ENCODE data around the gene ANTKMT. TPM values are rescaled to one million over a fixed set of nuclear protein-coding genes. Genes with fewer than 3 reads are reported as not detected.

The ANTKMT gene, protein sequence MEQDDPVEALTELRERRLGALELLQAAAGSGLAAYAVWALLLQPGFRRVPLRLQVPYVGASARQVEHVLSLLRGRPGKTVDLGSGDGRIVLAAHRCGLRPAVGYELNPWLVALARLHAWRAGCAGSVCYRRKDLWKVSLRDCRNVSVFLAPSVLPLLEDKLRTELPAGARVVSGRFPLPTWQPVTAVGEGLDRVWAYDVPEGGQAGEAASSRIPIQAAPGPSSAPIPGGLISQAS
- 24.9 and 31.5 TPM in 2 replicates for total RNA-seq
- 4.5 and 6.1 TPM in 2 replicates for polyA plus RNA-seq
- 19.8 and 26.4 TPM in 2 replicates for polyA plus RNA-seq (2012)
- polyA minus RNA-seq (ENCODE audit: low replicate concordance), result 1.8 and 2.6 TPM in 2 replicates

DNA sequence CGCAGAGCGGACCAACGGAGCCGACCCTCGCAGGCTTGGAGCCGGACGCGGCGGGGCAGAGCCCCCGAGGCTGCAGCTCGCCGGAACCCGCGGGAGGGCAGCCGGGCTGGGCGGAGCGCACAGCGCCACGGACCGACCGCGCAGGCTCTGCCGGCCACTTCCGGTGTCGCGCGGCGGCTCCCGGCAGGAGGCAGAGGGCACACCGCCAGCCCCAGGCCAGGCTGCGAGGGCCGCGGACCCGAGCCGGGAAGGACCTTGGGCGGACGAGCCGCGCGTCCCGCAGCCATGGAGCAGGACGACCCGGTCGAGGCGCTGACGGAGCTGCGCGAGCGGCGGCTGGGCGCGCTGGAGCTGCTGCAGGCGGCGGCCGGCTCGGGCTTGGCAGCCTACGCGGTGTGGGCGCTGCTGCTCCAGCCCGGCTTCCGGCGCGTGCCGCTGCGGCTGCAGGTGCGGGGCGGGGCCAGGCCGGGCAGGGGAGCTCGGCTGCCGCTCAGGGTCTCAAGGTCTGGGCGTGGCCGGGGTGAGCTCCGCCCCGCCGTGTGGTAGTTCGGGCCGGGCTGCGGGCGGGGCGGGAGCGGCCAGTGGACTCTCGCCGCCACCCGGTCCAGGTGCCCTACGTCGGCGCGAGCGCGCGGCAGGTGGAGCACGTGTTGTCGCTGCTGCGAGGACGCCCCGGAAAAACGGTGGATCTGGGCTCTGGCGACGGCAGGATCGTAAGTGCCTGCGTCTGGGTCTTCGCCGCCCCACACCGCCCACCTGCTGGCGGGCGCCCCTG, at the start of gene ANTKMT:
ANTKMT (plus strand) TSS at position 157 of the 775 bp plus-strand sequence; CDS start at position 286, 129 bp downstream.
- Histone ChIP-seq H3K4me1 (ENCODE audit: control insufficient read depth, extremely low read depth, insufficient read depth, low read length) (peaks cover 11% of the 10 kb centered on the region), H3K27me3 (ENCODE audit: control insufficient read depth, insufficient read depth, low read length) (no peaks in the 10 kb centered on the region), H3K79me2 (ENCODE audit: control insufficient read depth, insufficient read depth, low read length) (no peaks in the 10 kb centered on the region), H3K4me2 (ENCODE audit: extremely low read depth, insufficient read depth, low read length) (peak within 1 kb of the TSS; percentile 75), H2AFZ (ENCODE audit: low read length) (peak within 1 kb of the TSS; percentile 76), H3K9ac (ENCODE audit: insufficient read depth, low read length) (peak within 1 kb of the TSS; percentile 75), H3K4me3 (replicated peaks in 1 of 4; ENCODE audit: control extremely low read depth in 1 of 4, insufficient read depth in 1 of 4, low read depth in 3 of 4, low read length in 4 of 4) (peak within 1 kb of the TSS; percentile 63 to 88 (median 76)), H3K27ac (ENCODE audit: insufficient read depth, low read length) (peak within 1 kb of the TSS; percentile 74), H3K36me3 (ENCODE audit: control insufficient read depth, insufficient read depth, low read length) (peaks cover 2% of the 10 kb centered on the region), H4K20me1 (ENCODE audit: control insufficient read depth, extremely low read depth, insufficient read depth, low read length) (no peaks in the 10 kb centered on the region), H3K9me3 (ENCODE audit: control insufficient read depth, insufficient read depth, low read depth, low read length) (no peaks in the 10 kb centered on the region)
- peak; percentile 68 to 73 for DNase-seq (ENCODE audit: low read depth in 2 of 2)
- TF ChIP-seq EZH2 (IDR thresholded peaks at IDR 0.05; ENCODE audit: low read length, missing control alignments), result no peak
- TF ChIP-seq, protein P1, sequence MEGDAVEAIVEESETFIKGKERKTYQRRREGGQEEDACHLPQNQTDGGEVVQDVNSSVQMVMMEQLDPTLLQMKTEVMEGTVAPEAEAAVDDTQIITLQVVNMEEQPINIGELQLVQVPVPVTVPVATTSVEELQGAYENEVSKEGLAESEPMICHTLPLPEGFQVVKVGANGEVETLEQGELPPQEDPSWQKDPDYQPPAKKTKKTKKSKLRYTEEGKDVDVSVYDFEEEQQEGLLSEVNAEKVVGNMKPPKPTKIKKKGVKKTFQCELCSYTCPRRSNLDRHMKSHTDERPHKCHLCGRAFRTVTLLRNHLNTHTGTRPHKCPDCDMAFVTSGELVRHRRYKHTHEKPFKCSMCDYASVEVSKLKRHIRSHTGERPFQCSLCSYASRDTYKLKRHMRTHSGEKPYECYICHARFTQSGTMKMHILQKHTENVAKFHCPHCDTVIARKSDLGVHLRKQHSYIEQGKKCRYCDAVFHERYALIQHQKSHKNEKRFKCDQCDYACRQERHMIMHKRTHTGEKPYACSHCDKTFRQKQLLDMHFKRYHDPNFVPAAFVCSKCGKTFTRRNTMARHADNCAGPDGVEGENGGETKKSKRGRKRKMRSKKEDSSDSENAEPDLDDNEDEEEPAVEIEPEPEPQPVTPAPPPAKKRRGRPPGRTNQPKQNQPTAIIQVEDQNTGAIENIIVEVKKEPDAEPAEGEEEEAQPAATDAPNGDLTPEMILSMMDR (conservative IDR thresholded peaks at IDR 0.05 in 1 of 2, IDR thresholded peaks at IDR 0.05 in 1 of 2; ENCODE audit: low read depth in 1 of 2, low read length in 2 of 2), result no peak

DNA sequence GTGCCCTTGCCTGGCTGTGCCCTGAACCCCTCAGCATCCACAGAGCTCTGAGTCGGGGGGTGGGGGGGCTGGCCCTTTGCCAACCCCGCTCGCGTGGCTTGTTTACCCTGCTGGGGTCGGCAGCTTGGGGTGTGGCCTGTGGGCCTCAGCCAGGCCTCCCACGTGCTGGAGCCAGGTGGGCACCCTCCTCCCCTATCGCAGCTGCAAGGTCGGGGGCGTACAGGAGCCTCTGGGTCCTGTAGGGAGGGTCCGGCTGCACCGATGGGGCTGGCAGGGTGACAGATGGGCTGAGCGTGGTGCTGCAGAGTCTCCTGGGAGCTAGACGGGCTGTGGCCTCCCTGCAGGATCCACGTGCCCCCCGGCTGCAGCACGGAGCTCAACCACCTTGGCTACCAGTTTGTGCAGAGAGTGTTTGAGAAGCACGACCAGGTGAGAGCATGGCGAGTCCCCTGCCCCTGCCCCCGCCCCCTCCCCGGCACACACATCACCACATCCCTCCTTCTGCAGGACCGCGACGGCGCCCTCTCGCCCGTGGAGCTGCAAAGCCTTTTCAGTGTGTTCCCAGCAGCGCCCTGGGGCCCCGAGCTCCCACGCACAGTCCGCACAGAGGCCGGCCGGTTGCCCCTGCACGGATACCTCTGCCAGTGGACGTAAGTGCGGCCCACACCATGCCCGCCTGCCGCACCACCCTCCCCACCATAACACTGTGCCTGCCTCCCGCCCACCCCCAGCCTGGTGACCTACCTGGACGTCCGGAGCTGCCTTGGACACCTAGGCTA, 49.4 kb upstream of the ANTKMT start:
- Histone ChIP-seq H3K9me3 (ENCODE audit: control insufficient read depth, insufficient read depth, low read depth, low read length) (no peaks in the 10 kb centered on the region), H2AFZ (ENCODE audit: low read length) (no peak overlapping the region), H3K27ac (ENCODE audit: insufficient read depth, low read length) (no peak overlapping the region), H3K4me2 (ENCODE audit: extremely low read depth, insufficient read depth, low read length) (no peak overlapping the region), H3K79me2 (ENCODE audit: control insufficient read depth, insufficient read depth, low read length) (peaks cover 23% of the 10 kb centered on the region), H3K4me1 (ENCODE audit: control insufficient read depth, extremely low read depth, insufficient read depth, low read length) (peaks cover 11% of the 10 kb centered on the region), H3K9ac (ENCODE audit: insufficient read depth, low read length) (no peak overlapping the region), H3K27me3 (ENCODE audit: control insufficient read depth, insufficient read depth, low read length) (no peaks in the 10 kb centered on the region), H3K4me3 (replicated peaks in 1 of 4; ENCODE audit: control extremely low read depth in 1 of 4, insufficient read depth in 1 of 4, low read depth in 3 of 4, low read length in 4 of 4) (no peak overlapping the region), H3K36me3 (ENCODE audit: control insufficient read depth, insufficient read depth, low read length) (peaks cover 37% of the 10 kb centered on the region), H4K20me1 (ENCODE audit: control insufficient read depth, extremely low read depth, insufficient read depth, low read length) (no peaks in the 10 kb centered on the region)
- no peak for DNase-seq (ENCODE audit: low read depth in 2 of 2)
- TF ChIP-seq, protein P1 (conservative IDR thresholded peaks at IDR 0.05 in 1 of 2, IDR thresholded peaks at IDR 0.05 in 1 of 2; ENCODE audit: low read depth in 1 of 2, low read length in 2 of 2), result no peak
- no peak for TF ChIP-seq EZH2 (IDR thresholded peaks at IDR 0.05; ENCODE audit: low read length, missing control alignments)

DNA sequence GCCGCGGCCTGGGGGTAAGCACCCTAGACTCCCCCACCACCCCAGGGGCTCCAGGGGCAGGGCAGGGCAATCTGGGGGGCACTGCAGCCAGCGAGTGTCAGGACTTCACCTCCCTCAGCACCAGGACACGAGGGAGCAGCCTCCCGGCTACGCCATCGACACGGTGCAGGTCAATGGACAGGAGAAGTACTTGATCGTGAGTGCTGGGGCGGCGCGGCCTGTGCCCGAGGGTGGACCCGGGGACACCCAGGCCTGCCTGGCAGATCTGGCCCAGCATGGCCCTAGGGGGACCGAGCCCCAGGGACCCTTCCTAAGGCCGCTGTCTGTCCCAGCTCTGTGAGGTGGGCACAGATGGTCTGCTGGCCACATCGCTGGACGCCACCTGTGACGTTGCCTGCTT, 48.6 kb upstream of the ANTKMT start:
- Histone ChIP-seq H3K4me2 (ENCODE audit: extremely low read depth, insufficient read depth, low read length) (no peak overlapping the region), H3K27me3 (ENCODE audit: control insufficient read depth, insufficient read depth, low read length) (no peaks in the 10 kb centered on the region), H4K20me1 (ENCODE audit: control insufficient read depth, extremely low read depth, insufficient read depth, low read length) (no peaks in the 10 kb centered on the region), H2AFZ (ENCODE audit: low read length) (no peak overlapping the region), H3K36me3 (ENCODE audit: control insufficient read depth, insufficient read depth, low read length) (peaks cover 37% of the 10 kb centered on the region), H3K27ac (ENCODE audit: insufficient read depth, low read length) (no peak overlapping the region), H3K9me3 (ENCODE audit: control insufficient read depth, insufficient read depth, low read depth, low read length) (no peaks in the 10 kb centered on the region), H3K9ac (ENCODE audit: insufficient read depth, low read length) (no peak overlapping the region), H3K4me3 (replicated peaks in 1 of 4; ENCODE audit: control extremely low read depth in 1 of 4, insufficient read depth in 1 of 4, low read depth in 3 of 4, low read length in 4 of 4) (no peak overlapping the region), H3K79me2 (ENCODE audit: control insufficient read depth, insufficient read depth, low read length) (peaks cover 23% of the 10 kb centered on the region), H3K4me1 (ENCODE audit: control insufficient read depth, extremely low read depth, insufficient read depth, low read length) (peaks cover 11% of the 10 kb centered on the region)
- TF ChIP-seq, protein P1 (conservative IDR thresholded peaks at IDR 0.05 in 1 of 2, IDR thresholded peaks at IDR 0.05 in 1 of 2; ENCODE audit: low read depth in 1 of 2, low read length in 2 of 2), result no peak
- no peak for TF ChIP-seq EZH2 (IDR thresholded peaks at IDR 0.05; ENCODE audit: low read length, missing control alignments)
- DNase-seq (ENCODE audit: low read depth in 2 of 2), result no peak

Data from fibroblast of lung (primary cell).